Testis (tissue), 2 donors: ENCODE results near the gene GPR155.

ENCODE experiments used
- CTCF ChIP-seq, 3 experiments: fragments of 450-650 bp in 2 of 3; fragments of 200-600 bp in 1 of 3; sonication (generic) in 1 of 3; IDR thresholded peaks; one replicate each; pipeline ENCODE4 v1.5.1; 2016 to 2019; ENCODE audit warnings: antibody characterized with exemption in 3 of 3, mild to moderate bottlenecking in 2 of 3, moderate library complexity in 1 of 3
- POLR2A ChIP-seq: fragments of 450-650 bp; IDR thresholded peaks from one replicate; pipeline ENCODE4 v1.6.1; 2017; ENCODE audit warnings: antibody characterized with exemption, mild to moderate bottlenecking, moderate library complexity

GRCh38 chr2:174449033-174449432 is 37.8 kb downstream of the GPR155 start:
- TF ChIP-seq CTCF (IDR thresholded peaks at IDR 0.05) (no peak), POLR2A (no peak)
